BLaER1 (cell line): ENCODE results near the gene C1R.

Experiments
- H3K27ac ChIP-seq: shearing (Covaris generic); formaldehyde crosslinking; 2 replicates; pipeline ENCODE4 v1.8.1; 2022
- H3K27me3 ChIP-seq: shearing (Covaris generic); formaldehyde crosslinking; 2 replicates; pipeline ENCODE4 v1.8.1; 2022
- H3K36me3 ChIP-seq: shearing (Covaris generic); formaldehyde crosslinking; 2 replicates; pipeline ENCODE4 v1.8.1; 2022
- H3K4me1 ChIP-seq: shearing (Covaris generic); formaldehyde crosslinking; 2 replicates; pipeline ENCODE4 v1.8.1; 2022
- H3K4me2 ChIP-seq: shearing (Covaris generic); formaldehyde crosslinking; 2 replicates; pipeline ENCODE4 v1.8.1; 2022
- H3K4me3 ChIP-seq: shearing (Covaris generic); formaldehyde crosslinking; 2 replicates; pipeline ENCODE4 v1.8.1; 2022
- H3K9ac ChIP-seq: shearing (Covaris generic); formaldehyde crosslinking; 2 replicates; pipeline ENCODE4 v1.8.1; 2022
- H3K9me3 ChIP-seq: shearing (Covaris generic); formaldehyde crosslinking; 2 replicates; pipeline ENCODE4 v1.8.1; 2022
- H4K20me1 ChIP-seq: shearing (Covaris generic); formaldehyde crosslinking; 2 replicates; pipeline ENCODE4 v1.8.1; 2022
- Cebpa-rat ChIP-seq: shearing (Covaris generic); IDR thresholded peaks from 2 replicates; pipeline ENCODE4 v1.8.1; 2022

C1R gene

DNA sequence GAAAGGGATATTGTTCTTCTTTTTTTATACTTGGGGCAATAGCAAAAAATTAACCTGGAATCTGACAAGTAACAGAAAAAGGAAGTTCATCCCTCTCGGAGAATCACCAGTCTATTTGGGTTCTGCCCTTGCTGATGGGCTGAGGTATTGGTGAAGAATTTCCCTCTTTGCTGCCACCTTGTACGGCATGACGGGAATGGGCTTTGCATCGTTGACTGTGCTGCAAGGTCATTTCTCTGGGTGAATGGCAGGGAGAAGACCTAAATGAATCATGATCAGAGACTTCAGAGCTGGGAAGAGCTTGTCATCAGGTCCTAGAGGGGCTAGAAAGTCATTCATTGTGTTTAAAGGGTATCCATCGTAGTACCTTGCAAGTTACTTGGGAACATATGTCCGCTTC lies 19.7 kb downstream of the C1R start:
- H3K27ac ChIP-seq = no peak overlapping the region
- no peaks in the 10 kb centered on the region for H3K36me3 ChIP-seq
- no peaks in the 10 kb centered on the region for H3K9me3 ChIP-seq
- H3K9ac ChIP-seq = no peak overlapping the region
- TF ChIP-seq Cebpa-rat = no peak
- peaks cover 22% of the 10 kb centered on the region for H3K4me1 ChIP-seq
- H4K20me1 ChIP-seq = no peaks in the 10 kb centered on the region
- H3K4me3 ChIP-seq = no peak overlapping the region
- H3K4me2 ChIP-seq = no peak overlapping the region
- no peaks in the 10 kb centered on the region for H3K27me3 ChIP-seq

DNA sequence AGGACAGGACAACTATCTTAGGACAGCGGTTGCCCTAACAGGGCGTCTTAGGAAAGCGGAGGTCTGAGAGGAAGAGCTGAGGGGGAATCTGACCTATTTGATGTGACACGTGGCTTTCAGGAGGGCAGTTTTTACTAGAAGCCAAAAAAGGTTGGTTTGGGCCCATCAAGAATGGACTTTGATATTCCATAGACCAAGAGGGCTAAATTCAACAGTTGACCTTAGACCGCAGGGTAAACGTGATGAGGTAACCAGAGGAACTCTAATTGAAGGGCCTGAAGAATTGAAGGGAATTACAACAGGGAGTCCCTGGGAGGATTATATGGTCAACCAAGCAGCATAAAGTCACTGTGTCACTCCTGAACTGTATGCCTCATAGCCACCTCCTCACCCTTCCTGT lies 20.2 kb downstream of the C1R start:
- H3K4me3 ChIP-seq = no peak overlapping the region
- H3K36me3 ChIP-seq = no peaks in the 10 kb centered on the region
- H3K4me2 ChIP-seq = no peak overlapping the region
- no peak for TF ChIP-seq Cebpa-rat
- no peak overlapping the region for H3K9ac ChIP-seq
- H3K4me1 ChIP-seq = peaks cover 22% of the 10 kb centered on the region
- no peaks in the 10 kb centered on the region for H3K9me3 ChIP-seq
- H3K27ac ChIP-seq = no peak overlapping the region
- H4K20me1 ChIP-seq = no peaks in the 10 kb centered on the region
- no peaks in the 10 kb centered on the region for H3K27me3 ChIP-seq

DNA sequence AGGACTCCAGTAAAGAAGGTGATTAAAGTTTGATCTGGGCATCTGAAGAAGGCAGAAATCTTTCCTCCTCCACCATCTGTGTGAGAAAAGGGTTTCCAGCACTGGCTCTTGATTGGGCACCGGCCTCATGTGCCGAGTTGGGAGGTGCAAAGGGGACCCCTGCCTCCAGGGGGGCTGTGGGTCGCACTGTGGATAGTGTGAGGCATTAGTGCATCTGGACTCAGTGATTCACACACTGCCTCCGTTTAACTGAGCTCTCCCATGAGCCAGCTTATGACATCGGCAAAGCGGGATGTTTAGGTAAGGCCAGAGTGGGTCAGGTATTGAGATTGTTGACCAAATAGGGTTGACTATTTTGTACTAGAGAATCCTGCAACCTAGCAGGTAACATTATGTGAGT lies 22.9 kb downstream of the C1R start:
- Histone ChIP-seq H3K27me3 (no peaks in the 10 kb centered on the region), H3K36me3 (no peaks in the 10 kb centered on the region), H4K20me1 (no peaks in the 10 kb centered on the region), H3K9me3 (no peaks in the 10 kb centered on the region), H3K4me3 (no peak overlapping the region), H3K4me1 (peaks cover 15% of the 10 kb centered on the region), H3K9ac (no peak overlapping the region), H3K4me2 (no peak overlapping the region), H3K27ac (no peak overlapping the region)
- TF ChIP-seq Cebpa-rat = no peak

DNA sequence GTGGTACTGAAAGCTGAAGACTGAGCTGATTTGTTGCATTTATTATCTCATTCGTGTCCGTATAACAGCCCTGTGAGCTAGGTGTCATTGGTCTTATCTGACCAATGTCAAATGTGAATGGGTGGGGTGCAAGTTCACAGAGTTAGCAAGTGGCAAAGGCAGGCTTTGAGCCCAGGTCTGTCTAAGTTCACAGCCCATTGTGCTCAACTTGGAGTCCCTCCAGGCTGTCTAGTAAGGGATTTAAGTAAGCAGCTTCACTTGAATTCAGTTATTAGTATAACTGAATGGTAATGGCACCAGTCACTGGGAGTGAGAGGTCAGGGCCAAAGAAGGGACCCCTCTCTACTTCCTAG lies 23.3 kb downstream of the C1R start:
- Histone ChIP-seq H3K4me1 (peaks cover 14% of the 10 kb centered on the region), H3K4me2 (no peak overlapping the region), H3K27ac (no peak overlapping the region), H3K36me3 (no peaks in the 10 kb centered on the region), H3K9ac (no peak overlapping the region), H3K27me3 (no peaks in the 10 kb centered on the region), H3K9me3 (no peaks in the 10 kb centered on the region), H3K4me3 (no peak overlapping the region), H4K20me1 (no peaks in the 10 kb centered on the region)
- no peak for TF ChIP-seq Cebpa-rat

DNA sequence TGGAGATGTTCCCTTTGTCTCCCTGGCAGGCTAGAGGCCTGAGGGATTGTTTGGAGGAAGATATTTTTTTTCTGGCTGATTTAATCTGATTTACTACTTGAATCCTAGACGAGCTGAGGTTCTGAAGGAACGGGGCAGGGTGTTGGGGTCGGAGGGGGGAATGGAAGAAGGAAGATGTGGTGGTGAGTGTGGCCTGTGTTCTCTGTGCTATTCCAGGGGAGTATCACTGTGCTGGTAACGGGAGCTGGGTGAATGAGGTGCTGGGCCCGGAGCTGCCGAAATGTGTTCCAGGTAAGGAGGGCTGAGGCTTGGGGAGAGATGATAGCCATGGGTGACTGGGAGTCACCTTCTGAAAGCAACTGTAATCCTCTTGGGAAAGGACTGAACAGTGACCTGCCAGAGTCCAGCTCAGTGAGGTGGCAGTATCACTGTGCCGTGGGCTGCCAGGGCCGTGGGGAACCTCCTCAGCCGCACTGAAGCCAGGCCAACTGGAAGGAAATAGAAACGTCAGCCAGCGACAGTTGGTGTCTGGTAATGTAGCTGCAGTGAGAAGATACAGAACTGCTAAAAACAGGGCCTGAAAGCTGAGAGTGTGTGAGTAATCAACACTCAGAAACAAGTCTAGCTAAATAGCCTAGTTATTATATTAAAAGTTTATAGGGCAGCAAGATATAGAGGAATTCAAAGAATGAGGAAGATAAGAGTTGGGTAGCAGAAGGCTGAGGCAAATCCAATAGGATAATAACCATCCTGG lies 23.8 kb downstream of the C1R start:
- Histone ChIP-seq H4K20me1 (no peaks in the 10 kb centered on the region), H3K9ac (no peak overlapping the region), H3K4me2 (no peak overlapping the region), H3K9me3 (no peaks in the 10 kb centered on the region), H3K36me3 (no peaks in the 10 kb centered on the region), H3K4me3 (no peak overlapping the region), H3K4me1 (peaks cover 10% of the 10 kb centered on the region), H3K27me3 (no peaks in the 10 kb centered on the region), H3K27ac (no peak overlapping the region)
- no peak for TF ChIP-seq Cebpa-rat

DNA sequence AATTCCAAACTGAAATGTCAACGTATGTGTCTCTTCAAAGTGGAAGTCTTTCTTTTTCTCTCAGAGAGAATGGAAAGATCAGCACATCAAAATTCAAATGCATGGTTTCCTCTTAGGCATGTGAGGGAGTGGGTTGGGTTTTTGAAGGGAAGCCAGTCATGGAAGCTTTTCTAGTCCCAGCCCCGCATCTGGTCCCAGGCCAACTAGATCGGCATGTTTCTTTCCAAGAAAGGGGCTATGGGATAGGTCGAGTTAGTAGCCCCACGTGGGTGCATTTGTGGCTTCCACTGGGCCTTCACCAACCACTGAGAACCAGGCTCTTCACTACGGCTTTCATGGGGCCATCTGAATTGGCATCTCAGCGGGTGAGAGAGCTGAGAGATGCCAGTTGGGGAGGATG lies 25.1 kb downstream of the C1R start:
- no peak for TF ChIP-seq Cebpa-rat
- no peak overlapping the region for H3K9ac ChIP-seq
- no peak overlapping the region for H3K4me3 ChIP-seq
- no peaks in the 10 kb centered on the region for H3K27me3 ChIP-seq
- H3K36me3 ChIP-seq = no peaks in the 10 kb centered on the region
- peaks cover 10% of the 10 kb centered on the region for H3K4me1 ChIP-seq
- H3K4me2 ChIP-seq = no peak overlapping the region
- no peak overlapping the region for H3K27ac ChIP-seq
- H4K20me1 ChIP-seq = no peaks in the 10 kb centered on the region
- H3K9me3 ChIP-seq = no peaks in the 10 kb centered on the region

DNA sequence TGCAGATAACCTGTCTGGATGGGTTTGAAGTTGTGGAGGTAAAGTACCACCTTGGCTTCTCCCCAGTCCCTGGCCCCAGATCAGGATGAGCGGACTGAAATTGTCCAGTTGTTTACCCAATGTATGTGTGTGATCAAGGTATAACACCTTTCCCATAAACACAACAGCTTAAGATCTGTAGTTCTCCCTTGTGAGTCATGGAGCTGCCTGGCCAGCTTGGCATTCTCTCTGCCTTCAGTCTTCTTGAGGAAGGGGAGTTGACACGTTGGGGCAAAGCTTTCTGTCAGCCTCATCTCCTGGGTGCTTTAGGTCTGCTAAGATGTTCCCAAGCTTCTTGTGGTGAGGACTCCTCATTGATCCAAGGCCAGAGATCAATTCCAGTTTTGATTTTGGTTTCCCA lies 25.6 kb downstream of the C1R start:
- H3K4me1 ChIP-seq = peaks cover 10% of the 10 kb centered on the region
- no peak for TF ChIP-seq Cebpa-rat
- H3K36me3 ChIP-seq = no peaks in the 10 kb centered on the region
- no peaks in the 10 kb centered on the region for H3K27me3 ChIP-seq
- no peaks in the 10 kb centered on the region for H3K9me3 ChIP-seq
- H3K4me3 ChIP-seq = no peak overlapping the region
- H4K20me1 ChIP-seq = no peaks in the 10 kb centered on the region
- no peak overlapping the region for H3K9ac ChIP-seq
- no peak overlapping the region for H3K4me2 ChIP-seq
- H3K27ac ChIP-seq = no peak overlapping the region

DNA sequence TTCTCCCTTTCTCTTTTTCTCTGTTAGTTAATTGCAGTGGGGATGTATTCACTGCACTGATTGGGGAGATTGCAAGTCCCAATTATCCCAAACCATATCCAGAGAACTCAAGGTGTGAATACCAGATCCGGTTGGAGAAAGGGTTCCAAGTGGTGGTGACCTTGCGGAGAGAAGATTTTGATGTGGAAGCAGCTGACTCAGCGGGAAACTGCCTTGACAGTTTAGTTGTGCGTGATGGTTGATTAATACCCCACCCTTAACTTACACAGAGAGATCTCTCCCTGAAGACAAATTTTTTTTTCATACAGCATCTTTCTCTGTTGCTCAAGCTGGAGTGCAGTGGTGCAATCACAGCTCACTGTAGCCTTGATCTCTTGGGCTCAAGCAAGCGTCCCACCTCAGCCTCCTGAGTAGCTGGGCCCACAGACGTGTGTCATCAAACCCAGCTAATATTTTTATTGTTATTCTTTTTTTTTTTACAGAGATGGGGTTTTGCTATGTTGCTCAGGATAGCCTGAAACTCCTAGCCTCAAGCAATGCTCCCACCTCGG lies 27.1 kb downstream of the C1R start:
- Histone ChIP-seq H3K4me3 (no peak overlapping the region), H3K27me3 (no peaks in the 10 kb centered on the region), H3K27ac (no peak overlapping the region), H3K9ac (no peak overlapping the region), H3K36me3 (no peaks in the 10 kb centered on the region), H3K9me3 (no peaks in the 10 kb centered on the region), H3K4me1 (peaks cover 10% of the 10 kb centered on the region), H4K20me1 (no peaks in the 10 kb centered on the region), H3K4me2 (peak overlapping the region; percentile 42)
- TF ChIP-seq Cebpa-rat = no peak

DNA sequence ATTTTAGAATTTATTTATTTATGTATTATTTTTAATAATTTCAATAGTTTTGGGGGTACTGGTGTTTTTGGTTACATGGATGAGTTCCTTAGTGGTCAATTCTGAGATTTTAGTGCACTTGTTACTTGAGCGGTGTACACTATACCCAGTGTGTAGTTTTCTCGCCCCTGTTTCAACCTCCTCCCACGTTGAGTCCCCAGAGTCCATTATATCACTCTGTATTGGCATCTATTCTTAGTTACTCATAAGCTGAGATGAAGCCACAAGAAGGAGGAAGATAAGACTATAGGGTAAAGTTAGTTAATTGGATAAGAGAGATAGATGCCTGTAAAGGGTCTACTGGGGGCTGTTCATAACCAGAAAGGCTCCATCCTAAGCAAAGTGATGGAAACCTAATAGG lies 27.7 kb downstream of the C1R start:
- Histone ChIP-seq H3K4me1 (peaks cover 10% of the 10 kb centered on the region), H3K9ac (no peak overlapping the region), H3K27ac (no peak overlapping the region), H3K4me2 (peak overlapping the region; percentile 42), H3K36me3 (no peaks in the 10 kb centered on the region), H4K20me1 (no peaks in the 10 kb centered on the region), H3K27me3 (no peaks in the 10 kb centered on the region), H3K9me3 (no peaks in the 10 kb centered on the region), H3K4me3 (no peak overlapping the region)
- TF ChIP-seq Cebpa-rat = no peak

DNA sequence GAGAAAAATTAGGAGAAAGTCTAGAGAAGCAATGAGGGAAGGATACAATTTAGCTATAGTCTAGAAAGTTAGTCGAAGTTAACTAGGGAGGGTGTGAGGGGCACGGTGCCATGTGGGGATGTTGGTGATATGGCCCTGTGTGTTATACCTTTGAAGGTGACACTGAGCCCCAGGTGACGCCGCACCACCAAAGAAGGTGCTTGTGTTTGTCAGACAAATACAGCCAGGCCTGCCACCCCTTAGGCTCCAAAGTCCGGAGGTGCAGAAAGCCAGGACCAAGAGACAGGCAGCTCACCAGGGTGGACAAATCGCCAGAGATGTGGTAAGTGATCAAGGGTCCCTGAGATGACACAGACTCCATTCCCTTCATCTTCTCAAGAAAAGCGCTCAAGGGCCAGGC lies 30.6 kb downstream of the C1R start:
- Histone ChIP-seq H3K4me2 (no peak overlapping the region), H3K4me3 (no peak overlapping the region), H3K9ac (no peak overlapping the region), H3K36me3 (no peaks in the 10 kb centered on the region), H4K20me1 (no peaks in the 10 kb centered on the region), H3K27ac (no peak overlapping the region), H3K27me3 (no peaks in the 10 kb centered on the region), H3K9me3 (no peaks in the 10 kb centered on the region), H3K4me1 (peaks cover 10% of the 10 kb centered on the region)
- no peak for TF ChIP-seq Cebpa-rat

DNA sequence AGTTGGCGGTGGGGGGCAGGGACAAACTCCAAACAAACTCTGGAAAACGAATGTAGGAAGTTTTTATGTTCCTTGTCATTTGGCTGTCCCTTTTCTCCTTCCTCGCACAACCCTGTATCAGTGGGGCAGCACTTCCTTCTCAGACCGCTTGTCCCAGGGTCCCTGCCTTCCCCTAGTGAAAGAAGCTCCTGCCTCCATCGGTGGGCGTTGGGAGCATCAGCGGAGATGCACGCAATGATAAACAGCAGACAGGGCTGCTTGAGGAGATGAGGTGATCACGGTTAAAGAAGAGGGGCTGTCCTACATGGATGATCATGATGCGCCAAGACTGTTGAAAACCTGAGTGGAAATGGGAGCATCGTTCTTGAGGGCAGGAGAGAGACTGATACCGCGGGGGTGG lies 31.1 kb downstream of the C1R start:
- Histone ChIP-seq H4K20me1 (no peaks in the 10 kb centered on the region), H3K4me2 (no peak overlapping the region), H3K27me3 (no peaks in the 10 kb centered on the region), H3K4me1 (peaks cover 10% of the 10 kb centered on the region), H3K4me3 (no peak overlapping the region), H3K27ac (no peak overlapping the region), H3K36me3 (no peaks in the 10 kb centered on the region), H3K9ac (no peak overlapping the region), H3K9me3 (no peaks in the 10 kb centered on the region)
- TF ChIP-seq Cebpa-rat = no peak
